ENCODE measurements around the gene NFKBIE.

DNA sequence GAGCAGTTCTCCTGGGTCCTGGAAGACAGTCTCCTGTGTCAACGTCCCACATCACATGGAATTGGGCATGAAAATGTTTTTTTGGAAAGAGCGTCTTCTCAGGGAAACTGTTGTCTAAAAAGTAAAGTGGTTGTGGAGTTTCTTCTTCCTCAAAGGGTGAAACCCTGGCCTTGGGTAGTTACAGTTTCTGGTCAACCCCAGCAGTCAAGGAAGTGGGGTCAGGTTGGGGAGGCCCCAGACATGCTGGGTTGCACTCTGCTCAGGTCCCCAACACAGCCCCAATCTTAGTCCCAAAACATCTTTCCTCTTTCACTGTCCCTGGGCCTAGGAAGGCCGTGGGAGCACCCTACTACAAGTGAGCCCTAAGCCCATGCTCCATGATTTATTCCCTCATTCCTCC, 996 bp upstream of the NFKBIE start:
- TF ChIP-seq EZH2 (IDR thresholded peaks at IDR 0.05; ENCODE audit: borderline replicate concordance, low read length) = no peak
- TF ChIP-seq, protein P1, sequence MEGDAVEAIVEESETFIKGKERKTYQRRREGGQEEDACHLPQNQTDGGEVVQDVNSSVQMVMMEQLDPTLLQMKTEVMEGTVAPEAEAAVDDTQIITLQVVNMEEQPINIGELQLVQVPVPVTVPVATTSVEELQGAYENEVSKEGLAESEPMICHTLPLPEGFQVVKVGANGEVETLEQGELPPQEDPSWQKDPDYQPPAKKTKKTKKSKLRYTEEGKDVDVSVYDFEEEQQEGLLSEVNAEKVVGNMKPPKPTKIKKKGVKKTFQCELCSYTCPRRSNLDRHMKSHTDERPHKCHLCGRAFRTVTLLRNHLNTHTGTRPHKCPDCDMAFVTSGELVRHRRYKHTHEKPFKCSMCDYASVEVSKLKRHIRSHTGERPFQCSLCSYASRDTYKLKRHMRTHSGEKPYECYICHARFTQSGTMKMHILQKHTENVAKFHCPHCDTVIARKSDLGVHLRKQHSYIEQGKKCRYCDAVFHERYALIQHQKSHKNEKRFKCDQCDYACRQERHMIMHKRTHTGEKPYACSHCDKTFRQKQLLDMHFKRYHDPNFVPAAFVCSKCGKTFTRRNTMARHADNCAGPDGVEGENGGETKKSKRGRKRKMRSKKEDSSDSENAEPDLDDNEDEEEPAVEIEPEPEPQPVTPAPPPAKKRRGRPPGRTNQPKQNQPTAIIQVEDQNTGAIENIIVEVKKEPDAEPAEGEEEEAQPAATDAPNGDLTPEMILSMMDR (IDR thresholded peaks at IDR 0.05; ENCODE audit: low read length) = no peak

All from OCI-LY1 (cell line).